H9 (cell line): Measurements from ENCODE around the gene IRF2BP2. TPM values are rescaled to one million over a fixed set of nuclear protein-coding genes. Genes with fewer than 3 reads are reported as not detected.
A peak's percentile ranks its signal among the peaks of the same experiment; 100 is the strongest.

ENCODE experiments used
- DNase-seq: peaks from one replicate; pipeline ENCODE4 v3.0.0-alpha.2; 2017
- H2AFZ ChIP-seq: one replicate; pipeline ENCODE4 v1.6.1; 2013; ENCODE audit warnings: mild to moderate bottlenecking, low read length, control low read depth, moderate library complexity
- H2AK5ac ChIP-seq: 2 replicates; pipeline ENCODE4 v1.6.1; 2013; ENCODE audit warnings: low read length, control low read depth, mixed read lengths; ENCODE audit not compliant: insufficient read length
- H2BK120ac ChIP-seq: one replicate; pipeline ENCODE4 v1.6.1; 2013; ENCODE audit warnings: low read depth, mild to moderate bottlenecking, low read length, control low read depth, inconsistent platforms; ENCODE audit not compliant: poor library complexity, severe bottlenecking
- H2BK12ac ChIP-seq: 2 replicates; pipeline ENCODE4 v1.6.1; 2013; ENCODE audit warnings: low read length, control low read depth, mixed read lengths, low read depth; ENCODE audit not compliant: insufficient read length
- H2BK15ac ChIP-seq: 2 replicates; pipeline ENCODE4 v1.6.1; 2013; ENCODE audit warnings: low read depth, low read length, control low read depth
- H2BK20ac ChIP-seq: one replicate; pipeline ENCODE4 v1.6.1; 2013; ENCODE audit warnings: low read depth, mild to moderate bottlenecking, low read length, control low read depth, inconsistent platforms; ENCODE audit not compliant: poor library complexity, severe bottlenecking
- H2BK5ac ChIP-seq: 2 replicates; pipeline ENCODE4 v1.6.1; 2013; ENCODE audit warnings: low read length, control low read depth, mixed read lengths; ENCODE audit not compliant: insufficient read length
- H3K14ac ChIP-seq: 2 replicates; pipeline ENCODE4 v1.6.1; 2013; ENCODE audit warnings: low read length, control low read depth; ENCODE audit not compliant: insufficient read depth
- H3K18ac ChIP-seq: 2 replicates; pipeline ENCODE4 v1.6.1; 2013; ENCODE audit warnings: low read depth, mild to moderate bottlenecking, mixed read lengths, low read length, control low read depth; ENCODE audit not compliant: insufficient read length
- H3K23ac ChIP-seq: 2 replicates; pipeline ENCODE4 v1.6.1; 2013; ENCODE audit warnings: low read length, control low read depth, mixed read lengths, low read depth; ENCODE audit not compliant: insufficient read length
- H3K23me2 ChIP-seq: 2 replicates; pipeline ENCODE4 v1.6.1; 2013; ENCODE audit warnings: low read depth, mild to moderate bottlenecking, mixed read lengths, low read length, control low read depth; ENCODE audit not compliant: insufficient read length, poor library complexity, severe bottlenecking
- H3K27ac ChIP-seq: 2 replicates; pipeline ENCODE4 v1.5.1; 2013; ENCODE audit warnings: low read length, control low read depth, mixed read lengths, low read depth; ENCODE audit not compliant: insufficient read length
- H3K27me3 ChIP-seq: 2 replicates; pipeline ENCODE4 v1.6.1; 2013; ENCODE audit warnings: low read length, control low read depth, inconsistent platforms; ENCODE audit not compliant: insufficient read depth
- H3K4ac ChIP-seq: 2 replicates; pipeline ENCODE4 v1.6.1; 2013; ENCODE audit warnings: low read depth, mild to moderate bottlenecking, control low read depth, inconsistent platforms, low read length, moderate library complexity
- H3K4me1 ChIP-seq: 2 replicates; pipeline ENCODE4 v1.6.1; 2013; ENCODE audit warnings: low read length, control low read depth, inconsistent platforms; ENCODE audit not compliant: insufficient read depth
- H3K4me2 ChIP-seq: 2 replicates; pipeline ENCODE4 v1.6.1; 2013; ENCODE audit warnings: low read length, control low read depth, mixed read lengths; ENCODE audit not compliant: insufficient read length, insufficient read depth
- H3K56ac ChIP-seq: 2 replicates; pipeline ENCODE4 v1.6.1; 2013; ENCODE audit warnings: low read depth, mild to moderate bottlenecking, mixed read lengths, low read length, control low read depth; ENCODE audit not compliant: insufficient read length
- H3K79me1 ChIP-seq: 2 replicates; pipeline ENCODE4 v1.6.1; 2013; ENCODE audit warnings: low read depth, mild to moderate bottlenecking, moderate library complexity, low read length, control low read depth, inconsistent platforms; ENCODE audit not compliant: insufficient read depth, poor library complexity, severe bottlenecking
- H3K79me2 ChIP-seq: 2 replicates; pipeline ENCODE4 v1.6.1; 2013; ENCODE audit warnings: low read length, control low read depth, inconsistent platforms; ENCODE audit not compliant: insufficient read depth
- H3K9ac ChIP-seq: 2 replicates; pipeline ENCODE4 v1.6.1; 2013; ENCODE audit warnings: low read length, control low read depth, mixed read lengths; ENCODE audit not compliant: insufficient read length; ENCODE audit errors: extremely low read depth
- H3K9me3 ChIP-seq: one replicate; pipeline ENCODE4 v1.6.1; 2013; ENCODE audit warnings: low read depth, low read length, inconsistent platforms; ENCODE audit not compliant: control insufficient read depth
- H3T11ph ChIP-seq: one replicate; pipeline ENCODE4 v1.6.1; 2013; ENCODE audit warnings: mild to moderate bottlenecking, low read length, control low read depth, inconsistent platforms
- H4K20me1 ChIP-seq: one replicate; pipeline ENCODE4 v1.6.1; 2013; ENCODE audit not compliant: control insufficient read depth, insufficient read length, insufficient read depth
- H4K5ac ChIP-seq: 2 replicates; pipeline ENCODE4 v1.6.1; 2013; ENCODE audit warnings: low read depth, mild to moderate bottlenecking, mixed read lengths, low read length, control low read depth; ENCODE audit not compliant: insufficient read length
- H4K8ac ChIP-seq: replicated peaks from 2 replicates; pipeline ENCODE4 v1.6.1; 2013; ENCODE audit warnings: low read length, control low read depth, mixed read lengths, low read depth; ENCODE audit not compliant: insufficient read length
- H4K91ac ChIP-seq: 2 replicates; pipeline ENCODE4 v1.6.1; 2013; ENCODE audit warnings: low read depth, mild to moderate bottlenecking, moderate library complexity, mixed read lengths, low read length, control low read depth; ENCODE audit not compliant: insufficient read length
- H3K27ac Mint-ChIP-seq, 3 experiments: 2 replicates in 2 of 3; 3 replicates in 1 of 3; pipeline ENCODE4 v1.8.0; 2020 to 2021; ENCODE audit warnings: mixed read lengths in 3 of 3, mild to moderate bottlenecking in 1 of 3, moderate library complexity in 1 of 3
- H3K27me3 Mint-ChIP-seq: 2 replicates; pipeline ENCODE4 v1.8.0; 2021; ENCODE audit warnings: low read depth, mild to moderate bottlenecking, moderate library complexity, mixed read lengths
- H3K36me3 Mint-ChIP-seq, 3 experiments: 2 replicates in 2 of 3; 3 replicates in 1 of 3; pipeline ENCODE4 v1.8.0; 2020 to 2021; ENCODE audit warnings: low read depth in 3 of 3, mixed read lengths in 3 of 3; ENCODE audit not compliant: insufficient read depth in 1 of 3
- H3K4me1 Mint-ChIP-seq, 2 experiments: 2 replicates each; pipeline ENCODE4 v1.8.0; 2020; ENCODE audit warnings: mixed read lengths in 2 of 2
- H3K4me3 Mint-ChIP-seq, 2 experiments: 2 replicates in 1 of 2; 3 replicates in 1 of 2; pipeline ENCODE4 v1.8.0; 2020 to 2021; ENCODE audit warnings: mild to moderate bottlenecking in 2 of 2, mixed read lengths in 2 of 2, moderate library complexity in 1 of 2
- H3K9me3 Mint-ChIP-seq, 2 experiments: 2 replicates in 1 of 2; 3 replicates in 1 of 2; pipeline ENCODE4 v1.8.0; 2020; ENCODE audit warnings: mild to moderate bottlenecking in 2 of 2, mixed read lengths in 2 of 2, moderate library complexity in 1 of 2
- CTCF ChIP-seq: fragments of 200-600 bp; sonication (generic); conservative IDR thresholded peaks from 3 replicates; pipeline ENCODE4 v1.8.0; 2021; ENCODE audit warnings: antibody characterized with exemption, mild to moderate bottlenecking
- WGBS: extraction: QIAGEN DNeasy Blood & Tissue Kit; methylation state at CpG from one replicate; pipeline ENCODE4 v1.1.7; 2013; ENCODE audit warnings: missing lambda C conversion rate, low lambda C conversion rate, mixed read lengths; ENCODE audit not compliant: insufficient read length; ENCODE audit errors: extremely low coverage; 5-methylcytosine and 5-hydroxymethylcytosine counted together
- total RNA-seq: library from RNA; stranded (reverse); gene quantifications from 2 replicates; pipeline ENCODE4 v1.2.1, GENCODE V29; 2021

IRF2BP2 gene
- total RNA-seq, 1 experiment from 2014 or later, result 80.2 TPM

- Histone ChIP-seq H2AK5ac (no peak overlapping the region), H3K4ac (no peak overlapping the region), H3K79me1 (no peaks in the 10 kb centered on the region), H3K23ac (no peak overlapping the region), H3T11ph (no peak overlapping the region), H3K23me2 (no peaks in the 10 kb centered on the region), H2BK5ac (no peak overlapping the region), H4K5ac (no peak overlapping the region), H3K14ac (no peak overlapping the region; the same call in 1 of the 2 replicates), H3K9me3 (no peaks in the 10 kb centered on the region), H2BK12ac (no peak overlapping the region), H3K27ac (no peak overlapping the region), H3K27me3 (no peaks in the 10 kb centered on the region), H3K4me2 (no peak overlapping the region), H2BK120ac (no peak overlapping the region), H4K8ac (no peak overlapping the region), H3K4me1 (no peaks in the 10 kb centered on the region), H3K18ac (no peak overlapping the region), H4K91ac (no peak overlapping the region), H3K56ac (no peak overlapping the region), H3K9ac (no peak overlapping the region), H2BK15ac (no peak overlapping the region), H3K79me2 (no peaks in the 10 kb centered on the region), H4K20me1 (no peaks in the 10 kb centered on the region), H2BK20ac (no peak overlapping the region), H2AFZ (no peak overlapping the region)
- Mint-ChIP-seq H3K4me3 (no peak overlapping the region), H3K27ac (peak overlapping the region in 1 of 3 experiments; percentile 59; a peak in 2 of 7 replicates), H3K27me3 (no peaks in the 10 kb centered on the region; the same call in 1 of the 2 replicates), H3K9me3 (peaks cover 0 to 3% of the 10 kb centered on the region in 2 experiments; a peak in 2 of 5 replicates), H3K36me3 (peaks cover 0 to 5% (median 0%) of the 10 kb centered on the region in 3 experiments; a peak in 2 of 7 replicates), H3K4me1 (no peaks in the 10 kb centered on the region)
- no CpG with 5 or more reads among the region's 6 CpGs for WGBS
- no peak for TF ChIP-seq CTCF
- DNase-seq, result no peak
Measured at GRCh38 chr1:234570329-234571120, 39.5 kb downstream of the IRF2BP2 start.
